ENCODE results near the gene PMF1.

Gene PMF1

DNA sequence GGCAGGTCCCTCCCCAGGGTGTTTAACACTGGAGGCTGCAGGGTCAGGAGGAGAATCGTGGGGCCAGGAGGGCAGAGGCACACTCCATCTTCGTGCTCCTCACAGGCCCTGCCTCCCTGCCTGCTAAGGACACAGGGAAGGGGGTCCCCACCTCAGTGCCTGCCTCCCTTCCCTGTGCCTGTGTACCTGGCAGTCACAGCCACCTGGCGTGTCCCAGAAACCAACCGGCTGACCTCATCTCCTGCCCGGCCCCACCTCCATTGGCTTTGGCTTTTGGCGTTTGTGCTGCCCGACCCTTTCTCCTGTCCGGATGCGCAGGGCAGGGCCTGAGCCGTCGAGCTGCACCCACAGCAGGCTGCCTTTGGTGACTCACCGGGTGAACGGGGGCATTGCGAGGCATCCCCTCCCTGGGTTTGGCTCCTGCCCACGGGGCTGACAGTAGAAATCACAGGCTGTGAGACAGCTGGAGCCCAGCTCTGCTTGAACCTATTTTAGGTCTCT is 28.6 kb downstream of the PMF1 start:
- no peak for DNase-seq

GRCh38 chr1:156241926-156242325 is 29.1 kb downstream of the PMF1 start, which contains the start of gene BGLAP:
BGLAP (plus strand) TSS chr1:156242184; CDS start chr1:156242232, 48 bp downstream.
- DNase-seq: no peak

DNA sequence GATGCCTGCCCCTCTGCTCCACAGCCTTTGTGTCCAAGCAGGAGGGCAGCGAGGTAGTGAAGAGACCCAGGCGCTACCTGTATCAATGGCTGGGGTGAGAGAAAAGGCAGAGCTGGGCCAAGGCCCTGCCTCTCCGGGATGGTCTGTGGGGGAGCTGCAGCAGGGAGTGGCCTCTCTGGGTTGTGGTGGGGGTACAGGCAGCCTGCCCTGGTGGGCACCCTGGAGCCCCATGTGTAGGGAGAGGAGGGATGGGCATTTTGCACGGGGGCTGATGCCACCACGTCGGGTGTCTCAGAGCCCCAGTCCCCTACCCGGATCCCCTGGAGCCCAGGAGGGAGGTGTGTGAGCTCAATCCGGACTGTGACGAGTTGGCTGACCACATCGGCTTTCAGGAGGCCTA is 29.9 kb downstream of the PMF1 start:
- no peak for DNase-seq

DNA sequence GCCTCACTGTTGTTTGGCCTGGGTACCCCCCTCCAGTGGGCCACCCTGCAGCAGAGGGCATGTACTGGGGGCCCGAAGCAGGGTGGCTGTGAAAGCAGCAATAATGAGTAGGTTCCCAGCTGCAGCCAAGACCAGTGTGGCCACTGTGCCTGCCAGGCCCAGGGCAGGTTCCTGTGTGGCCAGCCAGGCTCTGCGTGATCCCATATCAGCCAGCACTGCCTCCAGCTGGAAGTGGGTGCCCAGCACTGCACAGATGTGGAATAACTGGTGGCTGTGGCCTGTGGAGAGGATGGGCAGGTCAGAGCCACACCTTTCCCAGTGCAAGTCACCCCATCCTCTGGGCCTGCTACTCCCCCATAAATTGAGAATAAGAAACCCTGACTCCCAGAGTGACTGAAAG is 31.3 kb downstream of the PMF1 start:
- no peak for DNase-seq

DNA sequence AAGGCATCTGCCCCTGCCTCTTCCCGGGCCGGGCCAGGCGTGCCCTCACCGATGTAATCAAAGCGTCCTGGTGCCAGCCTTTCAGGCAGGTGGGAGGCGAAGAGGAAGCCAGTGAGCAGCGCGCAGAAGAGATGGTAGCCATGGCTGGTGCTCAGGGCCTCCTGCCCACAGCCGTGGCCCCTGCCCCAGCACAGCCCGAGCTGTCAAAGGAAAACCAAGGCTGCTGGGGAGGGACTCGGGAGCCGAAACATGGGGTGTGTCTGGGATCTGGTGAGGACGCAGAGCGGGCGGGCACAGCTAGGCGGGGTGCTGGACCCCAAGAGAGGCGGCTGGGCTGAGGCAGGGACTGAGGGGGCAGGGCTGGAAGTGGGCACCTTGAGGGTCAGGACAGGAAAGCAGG is 31.9 kb downstream of the PMF1 start:
- DNase-seq: no peak

DNA sequence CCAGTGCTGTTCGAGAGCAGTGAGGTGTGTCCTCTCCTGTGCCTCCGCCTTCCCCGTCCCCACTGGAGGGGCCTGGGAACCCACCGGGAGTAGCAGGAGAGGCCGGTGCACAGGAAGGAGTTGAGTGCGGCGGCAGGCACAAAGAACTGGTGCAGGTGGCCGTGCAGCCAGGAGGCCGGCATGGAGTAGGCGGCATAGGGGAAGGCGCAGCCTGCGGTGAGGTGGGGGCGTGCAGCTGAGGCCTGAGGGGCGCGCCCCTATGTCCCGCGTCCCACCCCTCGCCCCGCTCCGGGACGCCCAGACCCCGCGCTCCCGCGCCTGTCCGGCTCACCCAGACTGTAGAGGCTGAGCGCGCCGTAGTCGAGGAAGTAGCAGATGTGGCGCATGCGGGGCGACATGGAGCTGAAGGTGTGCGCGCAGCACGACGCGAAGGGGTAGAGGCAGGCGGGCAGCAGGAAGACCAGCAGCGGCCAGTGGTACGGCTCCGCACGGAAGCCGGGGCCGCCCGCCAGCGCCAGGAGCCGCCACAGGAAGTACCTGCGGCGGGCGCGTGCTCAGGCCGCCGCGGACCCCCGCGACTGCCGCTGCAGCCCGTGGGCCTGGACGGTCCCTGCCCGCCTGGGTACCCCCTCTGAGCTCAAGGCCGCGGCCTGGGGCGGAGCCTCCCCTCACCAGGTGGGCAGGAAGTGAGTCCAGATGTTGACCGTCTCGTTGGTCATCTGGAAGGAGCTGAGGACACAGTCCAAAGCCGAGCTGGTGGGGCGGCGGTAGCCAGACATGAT is 32.8 kb downstream of the PMF1 start:
- DNase-seq: no peak

- no peak for DNase-seq
Observed at GRCh38 chr1:156246241-156246780, 33.5 kb downstream of the PMF1 start.

DNA sequence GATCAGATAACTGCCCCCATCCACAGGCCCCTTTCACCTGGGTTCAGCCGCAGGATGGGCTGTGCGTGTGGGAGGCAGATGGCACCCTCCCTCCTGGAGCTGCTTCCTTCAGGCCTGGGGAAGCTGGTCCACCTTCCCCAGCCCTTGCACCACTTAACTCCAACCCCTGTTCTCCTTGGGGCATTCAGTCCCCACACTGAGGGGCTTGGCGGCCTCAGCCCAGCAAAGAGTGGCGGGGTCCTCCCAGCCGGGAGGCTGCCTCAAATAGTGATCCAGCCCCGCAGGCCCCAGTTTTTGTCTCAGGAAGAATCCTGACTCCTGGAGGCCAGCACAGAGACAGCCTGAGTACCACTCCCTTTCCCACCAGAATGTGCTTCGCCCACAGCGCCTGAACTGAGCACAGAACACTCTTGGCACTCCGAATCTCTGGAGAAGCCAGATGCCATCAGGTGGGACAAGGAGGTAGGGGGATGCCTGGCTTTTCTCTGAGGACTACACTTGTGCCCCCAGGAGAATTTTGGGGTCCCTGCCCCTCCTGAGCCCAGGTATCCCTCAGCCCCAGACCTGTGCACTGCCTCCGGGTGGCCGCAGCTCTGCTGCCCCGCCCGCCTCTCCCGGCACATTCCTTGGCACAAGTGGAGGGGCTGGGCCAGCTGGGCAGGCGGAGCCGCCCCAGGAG is 34.1 kb downstream of the PMF1 start:
- no peak for DNase-seq

DNA sequence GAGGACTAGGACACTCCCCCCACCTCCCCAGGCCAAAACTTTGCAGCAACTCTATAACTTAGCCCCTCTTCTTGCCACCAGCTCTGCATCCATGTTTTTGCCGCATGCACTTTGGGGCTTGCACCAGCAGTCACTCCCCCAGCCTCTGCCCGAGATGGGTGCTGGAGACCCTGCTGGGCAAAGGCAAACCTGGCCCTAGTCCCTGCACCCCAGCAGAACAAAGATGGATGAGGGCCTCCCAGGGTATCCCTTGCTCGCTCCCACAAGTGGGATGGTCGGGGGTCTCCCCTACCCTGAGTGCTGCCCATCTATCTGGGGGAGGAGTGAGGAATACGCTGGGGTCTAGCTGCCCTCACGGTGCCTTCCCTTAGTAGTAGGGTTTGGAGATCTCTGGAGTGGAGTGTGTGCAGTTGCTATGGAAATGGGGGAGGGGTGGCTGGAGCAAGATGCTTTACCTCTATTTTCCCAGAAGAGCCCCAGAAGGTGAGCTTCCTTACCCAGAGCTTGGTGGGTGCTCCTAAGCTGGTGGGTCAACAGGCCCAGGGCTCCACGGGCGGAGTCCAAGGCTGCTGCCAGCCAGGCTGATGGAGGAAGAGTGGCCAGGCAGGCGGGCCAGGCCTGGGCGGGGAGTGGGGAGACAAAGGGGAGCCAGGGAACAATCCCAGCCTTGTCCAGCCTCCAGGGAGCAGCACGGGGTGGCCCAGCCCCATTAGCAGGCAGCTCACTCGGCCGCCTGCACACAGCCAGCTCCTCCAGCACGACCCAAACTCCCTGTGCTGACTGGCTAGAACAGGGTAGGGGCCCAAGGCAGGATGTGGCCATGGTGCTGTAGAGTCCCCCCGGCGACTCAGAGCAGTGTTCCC is 34.9 kb downstream of the PMF1 start, which contains the start of gene PAQR6:
Gene PAQR6 (minus strand): TSS at position 597 of the 863 bp plus-strand sequence. CDS start 1,325 bp downstream, outside the sequence.
- no peak for DNase-seq

DNA sequence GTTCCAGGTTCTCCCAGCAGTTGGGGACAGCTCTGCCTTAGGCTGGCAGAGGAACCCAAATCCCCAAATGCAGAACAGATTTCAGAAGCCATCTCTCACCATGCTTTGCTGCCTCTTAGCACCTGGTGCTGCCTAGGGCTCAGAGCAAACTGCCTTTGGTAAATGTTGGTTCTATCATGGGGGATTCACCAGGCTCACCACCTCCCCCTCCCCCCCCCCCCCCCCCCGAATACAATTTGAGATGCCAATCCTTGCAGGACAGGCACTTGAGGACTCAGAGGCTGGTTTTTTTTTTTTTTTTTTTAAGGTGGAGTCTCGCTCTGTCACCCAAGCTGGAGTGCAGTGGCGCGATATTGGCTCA is 35.5 kb downstream of the PMF1 start:
- DNase-seq: no peak

- DNase-seq: no peak
Observed at GRCh38 chr1:156249593-156249992, 36.8 kb downstream of the PMF1 start.

GRCh38 chr1:156251527-156251926 is 38.7 kb downstream of the PMF1 start:
- DNase-seq: no peak

- DNase-seq: no peak
Observed at GRCh38 chr1:156253634-156254033, 40.8 kb downstream of the PMF1 start.

DNA sequence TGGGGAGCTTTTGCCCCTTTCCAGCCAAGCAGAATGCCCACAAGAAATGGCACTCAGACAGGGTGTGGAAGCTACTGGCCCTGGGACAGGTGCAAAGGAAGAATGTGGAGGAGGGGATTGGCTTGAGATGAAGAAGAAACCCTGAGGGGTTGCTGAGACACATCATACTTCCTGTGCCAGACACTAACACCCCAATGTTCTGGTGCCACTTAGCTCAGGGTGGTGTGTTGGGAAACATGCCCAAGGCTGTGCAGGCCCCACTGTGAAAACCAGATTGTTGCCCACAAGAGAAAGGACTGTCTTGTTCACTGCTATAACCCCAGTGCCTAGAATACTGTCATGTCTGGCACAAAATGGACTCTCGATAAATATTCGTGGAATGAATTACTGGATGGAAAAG is 44.9 kb downstream of the PMF1 start:
- DNase-seq: no peak

DNA sequence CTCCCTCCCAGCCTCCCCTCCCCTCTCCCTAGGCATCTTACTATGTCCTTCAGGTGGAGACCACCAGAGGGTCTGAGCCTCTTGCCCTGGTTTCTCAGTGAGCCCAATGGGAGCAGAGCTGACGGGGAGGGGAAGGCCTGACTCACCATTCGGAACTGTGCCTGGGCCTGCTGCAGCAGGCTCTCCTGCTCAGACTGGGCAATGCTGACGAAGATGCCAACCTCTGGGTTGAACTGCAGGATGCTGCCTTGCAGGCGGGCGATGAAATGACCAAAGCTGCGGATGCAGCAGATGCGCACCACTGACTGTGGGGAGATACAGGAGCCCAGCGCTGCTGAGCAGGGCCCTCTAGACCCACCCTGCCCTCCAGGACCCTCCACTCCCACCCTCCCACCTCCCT is 46.1 kb downstream of the PMF1 start:
- DNase-seq: no peak

GRCh38 chr1:156259805-156260204 is 47.0 kb downstream of the PMF1 start:
- DNase-seq: no peak

DNA sequence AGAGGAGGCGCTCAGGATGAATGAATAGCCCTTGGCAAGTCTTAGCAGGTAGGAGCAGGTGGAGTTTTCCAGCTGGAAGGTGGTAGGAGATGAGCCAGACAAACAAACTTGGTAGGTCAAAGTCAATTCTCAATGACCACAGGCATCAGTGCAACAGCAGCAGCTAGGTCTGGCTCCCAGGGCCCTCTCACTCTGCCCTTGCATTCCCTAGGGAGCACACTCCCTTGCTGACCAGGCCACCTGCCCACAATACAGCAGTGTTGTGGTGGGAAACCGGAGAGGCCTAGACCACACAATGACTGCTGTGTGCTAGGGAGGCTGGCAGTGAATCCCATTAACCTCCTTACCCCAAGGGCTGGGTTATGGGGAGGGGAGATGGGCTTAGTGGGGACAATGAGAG is 48.1 kb downstream of the PMF1 start:
- DNase-seq: no peak

GRCh38 chr1:156262461-156263287 is 49.9 kb downstream of the PMF1 start:
- no peak for DNase-seq

DNA sequence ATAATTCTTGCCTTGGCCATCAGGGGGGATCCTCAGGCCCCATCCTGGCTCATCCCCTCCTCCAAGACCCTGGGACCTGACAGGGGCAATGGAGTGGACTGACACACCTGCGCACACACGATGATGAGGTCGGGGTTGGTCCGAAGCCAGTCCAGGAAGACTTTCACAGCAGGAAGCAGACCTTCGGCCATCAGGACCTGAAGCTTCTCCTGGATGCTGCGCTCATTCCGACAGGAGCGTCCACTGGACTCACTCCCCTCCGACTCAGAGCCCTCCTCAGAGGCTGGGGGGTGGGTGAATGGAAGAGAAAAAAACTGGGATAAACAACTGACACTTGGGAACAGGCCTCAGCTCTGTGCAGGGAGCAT is 50.5 kb downstream of the PMF1 start:
- no peak for DNase-seq

DNA sequence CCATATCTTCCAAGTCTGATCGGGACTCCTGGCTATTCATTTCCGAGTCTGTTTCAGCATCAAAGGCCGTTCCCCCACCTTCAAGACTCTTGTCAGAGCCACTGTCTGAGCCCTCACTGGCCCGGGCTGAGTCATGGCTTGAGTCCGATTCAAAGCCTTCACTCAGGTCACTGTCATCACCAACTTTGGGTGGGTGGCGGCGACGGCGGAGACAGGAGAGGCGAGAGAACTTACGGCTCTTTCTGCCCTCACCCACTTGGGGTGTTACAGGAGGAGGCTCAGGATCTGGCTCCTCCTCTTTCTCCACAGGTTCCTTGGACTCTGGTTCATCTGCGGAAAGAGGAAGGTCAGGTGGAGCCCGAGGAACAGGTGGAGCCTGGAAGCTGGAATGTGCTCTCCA is 53.2 kb downstream of the PMF1 start:
- no peak for DNase-seq

GRCh38 chr1:156268336-156268735 is 55.5 kb downstream of the PMF1 start:
- no peak for DNase-seq

DNA sequence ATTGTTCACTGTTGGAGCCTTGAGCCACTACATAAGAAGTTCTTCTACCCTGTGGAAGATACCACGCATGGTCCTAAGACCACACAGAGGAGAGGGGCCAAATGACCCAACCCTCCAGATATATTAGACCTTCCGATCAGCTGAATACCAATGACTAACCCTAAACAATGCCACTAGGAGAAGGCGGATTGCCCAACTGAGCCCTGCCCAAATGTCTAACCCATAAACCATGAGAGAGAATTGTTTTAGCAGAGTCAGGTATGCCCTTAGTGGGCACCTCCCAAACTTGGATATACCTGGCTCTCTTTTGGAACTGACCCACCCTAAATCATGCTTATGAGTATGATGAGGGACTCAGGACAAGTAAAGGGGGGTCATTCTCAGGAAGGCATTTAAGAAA is 57.5 kb downstream of the PMF1 start:
- DNase-seq: no peak
